Retinal pigment epithelial cell (primary cell): ENCODE data around the gene PRPF19.

Experiments used
- DNase-seq: peaks from one replicate; pipeline ENCODE4 v3.0.0-alpha.2; 2010; ENCODE audit warnings: low read depth
- H3K4me3 ChIP-seq: 2 replicates; pipeline ENCODE4 v1.5.1; 2011; ENCODE audit warnings: mild to moderate bottlenecking, low read length, control low read depth, moderate library complexity
- CTCF ChIP-seq: conservative IDR thresholded peaks from 2 replicates; pipeline ENCODE4 v1.5.1; 2011; ENCODE audit warnings: low read depth, low read length, control low read depth, inconsistent platforms

Gene PRPF19

DNA sequence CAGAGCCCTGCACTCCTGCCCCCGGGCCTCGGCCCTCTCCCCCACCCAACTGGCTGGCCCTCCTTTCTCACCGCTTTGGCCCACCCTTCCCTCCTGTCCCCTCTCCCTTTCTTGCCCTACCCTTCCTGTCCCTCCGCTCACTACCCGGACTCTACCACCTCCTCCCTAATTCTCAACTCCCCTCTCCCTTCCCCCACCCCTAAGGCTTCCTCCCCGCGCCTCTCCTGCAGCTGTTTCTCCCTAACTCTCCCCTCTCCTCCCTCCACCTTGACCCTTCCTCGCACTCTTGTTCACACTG, 45.2 kb upstream of the PRPF19 start:
- no peak for DNase-seq
- H3K4me3 ChIP-seq, result no peak overlapping the region
- TF ChIP-seq CTCF, result no peak

- no peak for DNase-seq
- no peak for TF ChIP-seq CTCF
- H3K4me3 ChIP-seq, result no peak overlapping the region
Measured at GRCh38 chr11:60950933-60951605, 44.7 kb upstream of the PRPF19 start.

DNA sequence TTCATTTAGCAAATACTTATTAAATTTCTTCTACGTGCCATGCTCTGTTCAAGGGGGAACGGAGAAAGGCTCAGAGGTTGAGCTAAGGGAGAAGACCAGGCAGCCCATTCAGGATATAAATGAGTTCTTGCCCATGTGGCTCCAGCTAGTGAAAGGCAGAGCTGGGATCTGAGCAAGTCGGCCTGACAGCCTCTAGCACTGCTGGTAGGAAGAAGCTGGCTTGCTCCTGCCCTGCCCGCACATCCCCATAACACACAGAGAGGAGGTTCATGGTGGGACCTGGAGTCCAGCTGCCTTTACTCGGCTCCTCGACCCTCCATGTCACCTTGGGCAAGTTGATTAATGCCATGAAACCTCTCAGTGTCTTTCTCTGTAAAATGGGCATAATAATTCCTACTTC, 43.6 kb upstream of the PRPF19 start:
- H3K4me3 ChIP-seq, result no peak overlapping the region
- TF ChIP-seq CTCF, result no peak
- no peak for DNase-seq

GRCh38 chr11:60948250-60948649, 41.9 kb upstream of the PRPF19 start:
- TF ChIP-seq CTCF, result no peak
- H3K4me3 ChIP-seq, result no peak overlapping the region
- no peak for DNase-seq

DNA sequence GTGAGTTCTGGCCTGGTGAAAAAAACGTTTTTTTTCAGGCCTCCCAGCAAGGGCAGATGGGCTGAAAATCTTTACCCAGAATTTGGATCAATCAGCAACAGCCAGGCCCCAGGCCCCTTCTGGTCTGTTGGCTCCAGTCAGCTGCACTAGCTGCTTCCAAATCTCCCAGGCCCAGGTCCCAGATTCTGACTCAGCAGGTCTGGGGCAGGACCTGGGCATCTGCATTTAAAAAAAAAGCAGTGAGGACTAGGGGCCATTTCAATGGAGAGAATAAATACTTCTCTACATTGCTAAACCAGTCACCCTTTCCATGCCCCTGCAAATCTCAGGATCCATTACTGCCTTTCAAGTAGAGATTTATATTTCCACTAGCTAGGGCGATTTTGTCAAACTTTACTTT, 41.3 kb upstream of the PRPF19 start:
- H3K4me3 ChIP-seq, result no peak overlapping the region
- DNase-seq, result no peak
- no peak for TF ChIP-seq CTCF

GRCh38 chr11:60946601-60947264, 40.3 kb upstream of the PRPF19 start:
- no peak for TF ChIP-seq CTCF
- no peak for DNase-seq
- no peak overlapping the region for H3K4me3 ChIP-seq

- TF ChIP-seq CTCF, result no peak
- H3K4me3 ChIP-seq, result no peak overlapping the region
- no peak for DNase-seq
Measured at GRCh38 chr11:60945295-60945667, 38.9 kb upstream of the PRPF19 start.
